ENCODE results near the gene GSTA3.

GSTA3 gene

GRCh38 chr6:52849137-52849536 is 60.4 kb downstream of the GSTA3 start:
- no peak for DNase-seq
